IgD-negative memory B cell (primary cell): Measurements from ENCODE around the gene IL21R. TPM values are rescaled to one million over a fixed set of nuclear protein-coding genes. Genes with fewer than 3 reads are reported as not detected.
"Not testable (repeated sequence)": the region's sequence is repeated elsewhere in the genome, so short reads cannot be mapped to it uniquely, and the experiment has no call there.

ENCODE experiments used
- H3K27ac Mint-ChIP-seq, 3 donors: one replicate each; pipeline ENCODE4 v1.8.0; 2020 to 2022; ENCODE audit warnings: mild to moderate bottlenecking in 3 of 3, mixed read lengths in 3 of 3, moderate library complexity in 1 of 3
- H3K27me3 Mint-ChIP-seq: one replicate; pipeline ENCODE4 v1.8.0; 2021; ENCODE audit warnings: mixed read lengths
- H3K36me3 Mint-ChIP-seq: one replicate; pipeline ENCODE4 v1.8.0; 2020; ENCODE audit warnings: mild to moderate bottlenecking, mixed read lengths
- H3K4me1 Mint-ChIP-seq, 3 donors: one replicate each; pipeline ENCODE4 v1.8.0; 2020 to 2022; ENCODE audit warnings: mixed read lengths in 3 of 3, mild to moderate bottlenecking in 1 of 3
- H3K4me3 Mint-ChIP-seq, 4 donors: one replicate each; pipeline ENCODE4 v1.8.0; 2020 to 2022; ENCODE audit warnings: mild to moderate bottlenecking in 4 of 4, mixed read lengths in 4 of 4, moderate library complexity in 3 of 4
- H3K9me3 Mint-ChIP-seq, 3 donors: one replicate each; pipeline ENCODE4 v1.8.0; 2020 to 2021; ENCODE audit warnings: mixed read lengths in 3 of 3, mild to moderate bottlenecking in 1 of 3
- polyA plus RNA-seq: library from polyadenylated mRNA; unstranded; fragments of 300-500 nt; fragmentation: Illumina TruSeq; gene quantifications from one replicate; pipeline ENCODE4 v1.2.3, GENCODE V29; 2021

The IL21R gene
- polyA plus RNA-seq, 1 donor from 2014 or later = 2.2 TPM

GRCh38 chr16:27383556-27384243, 18.3 kb upstream of the IL21R start:
- peaks cover 6 to 11% (median 8%) of the 10 kb centered on the region in 3 donors for H3K4me1 Mint-ChIP-seq
- H3K9me3 Mint-ChIP-seq = peaks cover 3 to 23% (median 10%) of the 10 kb centered on the region in 3 donors
- H3K27me3 Mint-ChIP-seq = peaks cover 14% of the 10 kb centered on the region
- H3K36me3 Mint-ChIP-seq = peaks cover 8% of the 10 kb centered on the region
- no peak overlapping the region for H3K4me3 Mint-ChIP-seq
- no peak overlapping the region for H3K27ac Mint-ChIP-seq

GRCh38 chr16:27384425-27384824, 17.5 kb upstream of the IL21R start:
- Mint-ChIP-seq H3K27ac (no peak overlapping the region), H3K4me3 (no peak overlapping the region), H3K27me3 (peaks cover 19% of the 10 kb centered on the region), H3K36me3 (peaks cover 8% of the 10 kb centered on the region), H3K9me3 (peaks cover 3 to 23% (median 13%) of the 10 kb centered on the region in 3 donors), H3K4me1 (peaks cover 3 to 8% (median 7%) of the 10 kb centered on the region in 3 donors)

GRCh38 chr16:27385398-27385797, 16.6 kb upstream of the IL21R start:
- H3K4me1 Mint-ChIP-seq = peaks cover 3 to 8% (median 5%) of the 10 kb centered on the region in 3 donors
- H3K36me3 Mint-ChIP-seq = peaks cover 8% of the 10 kb centered on the region
- H3K27me3 Mint-ChIP-seq = peaks cover 21% of the 10 kb centered on the region
- H3K4me3 Mint-ChIP-seq = no peak overlapping the region
- no peak overlapping the region for H3K27ac Mint-ChIP-seq
- peaks cover 5 to 23% (median 16%) of the 10 kb centered on the region in 3 donors for H3K9me3 Mint-ChIP-seq

- Mint-ChIP-seq H3K27ac (peak overlapping the region in 1 of 3 donors; percentile 63), H3K4me1 (peaks cover 3 to 5% (median 4%) of the 10 kb centered on the region in 3 donors), H3K9me3 (peaks cover 7 to 25% (median 18%) of the 10 kb centered on the region in 3 donors), H3K4me3 (no peak overlapping the region), H3K27me3 (peaks cover 26% of the 10 kb centered on the region), H3K36me3 (peaks cover 12% of the 10 kb centered on the region)
These were observed 15.3 kb upstream of the IL21R start for GRCh38 chr16:27386674-27387073.

GRCh38 chr16:27387724-27388123, 14.2 kb upstream of the IL21R start:
- H3K27ac Mint-ChIP-seq = no peak overlapping the region
- H3K4me3 Mint-ChIP-seq = no peak overlapping the region
- H3K4me1 Mint-ChIP-seq = peaks cover 3 to 5% (median 4%) of the 10 kb centered on the region in 3 donors

GRCh38 chr16:27389272-27389961, 12.6 kb upstream of the IL21R start:
- peaks cover 0 to 1% (median 1%) of the 10 kb centered on the region in 3 donors for H3K4me1 Mint-ChIP-seq
- H3K27me3 Mint-ChIP-seq = peaks cover 23% of the 10 kb centered on the region
- peaks cover 16% of the 10 kb centered on the region for H3K36me3 Mint-ChIP-seq
- no peak overlapping the region for H3K4me3 Mint-ChIP-seq
- peaks cover 10 to 33% (median 25%) of the 10 kb centered on the region in 3 donors for H3K9me3 Mint-ChIP-seq
- H3K27ac Mint-ChIP-seq = no peak overlapping the region

More at GRCh38 chr16:27387724-27388123, 14.2 kb upstream of the IL21R start:
- peaks cover 23% of the 10 kb centered on the region for H3K27me3 Mint-ChIP-seq
- H3K9me3 Mint-ChIP-seq = peaks cover 8 to 28% (median 23%) of the 10 kb centered on the region in 3 donors
- peaks cover 15% of the 10 kb centered on the region for H3K36me3 Mint-ChIP-seq

GRCh38 chr16:27390151-27390550, 11.8 kb upstream of the IL21R start:
- Mint-ChIP-seq H3K9me3 (peaks cover 12 to 32% (median 25%) of the 10 kb centered on the region in 3 donors), H3K36me3 (peaks cover 16% of the 10 kb centered on the region), H3K4me3 (no peak overlapping the region), H3K27ac (no peak overlapping the region), H3K4me1 (peaks cover 0 to 1% (median 0%) of the 10 kb centered on the region in 3 donors), H3K27me3 (peaks cover 23% of the 10 kb centered on the region)

- H3K4me3 Mint-ChIP-seq = peak overlapping the region in 1 of 4 donors; percentile 65
- peaks cover 16% of the 10 kb centered on the region for H3K36me3 Mint-ChIP-seq
- peaks cover 16 to 35% (median 33%) of the 10 kb centered on the region in 3 donors for H3K9me3 Mint-ChIP-seq
- peaks cover 26% of the 10 kb centered on the region for H3K27me3 Mint-ChIP-seq
- no peak overlapping the region for H3K27ac Mint-ChIP-seq
- peaks cover 2 to 5% (median 4%) of the 10 kb centered on the region in 3 donors for H3K4me1 Mint-ChIP-seq
These were observed 9.3 kb upstream of the IL21R start for GRCh38 chr16:27392671-27393070.

- Mint-ChIP-seq H3K27me3 (peaks cover 19% of the 10 kb centered on the region), H3K4me1 (peaks cover 10 to 15% (median 13%) of the 10 kb centered on the region in 3 donors), H3K4me3 (peak overlapping the region in 2 of 4 donors; percentile 10 to 12), H3K36me3 (peaks cover 16% of the 10 kb centered on the region), H3K27ac (no peak overlapping the region), H3K9me3 (peaks cover 20 to 31% (median 31%) of the 10 kb centered on the region in 3 donors)
These were observed 7.5 kb upstream of the IL21R start for GRCh38 chr16:27394516-27394915.

GRCh38 chr16:27398341-27398893, 3.6 kb upstream of the IL21R start:
- Mint-ChIP-seq H3K27ac (peak overlapping the region in 2 of 3 donors; percentile 68 to 85), H3K4me3 (peak overlapping the region in 3 of 4 donors; percentile 20 to 88 (median 63))

GRCh38 chr16:27398894-27399853, 2.8 kb upstream of the IL21R start:
- Mint-ChIP-seq H3K9me3 (peaks cover 12 to 17% (median 15%) of the 10 kb centered on the region in 3 donors), H3K27ac (peak overlapping the region in 2 of 3 donors; percentile 68 to 85), H3K4me1 (peaks cover 46 to 51% (median 46%) of the 10 kb centered on the region in 3 donors), H3K36me3 (peaks cover 4% of the 10 kb centered on the region), H3K27me3 (peaks cover 30% of the 10 kb centered on the region), H3K4me3 (peak overlapping the region in 3 of 4 donors; percentile 20 to 88 (median 73))

More at GRCh38 chr16:27398341-27398893, 3.6 kb upstream of the IL21R start:
- not testable (repeated sequence) for H3K36me3 Mint-ChIP-seq
- peaks cover 42 to 43% (median 43%) of the 10 kb centered on the region in 3 donors for H3K4me1 Mint-ChIP-seq
- H3K9me3 Mint-ChIP-seq = peaks cover 15 to 22% (median 16%) of the 10 kb centered on the region in 3 donors
- peaks cover 22% of the 10 kb centered on the region for H3K27me3 Mint-ChIP-seq

GRCh38 chr16:27399969-27400368, 2.0 kb upstream of the IL21R start:
- Mint-ChIP-seq H3K36me3 (peaks cover 4% of the 10 kb centered on the region), H3K27ac (peak overlapping the region in 1 of 3 donors; percentile 85), H3K4me3 (no peak overlapping the region), H3K4me1 (peaks cover 46 to 54% (median 48%) of the 10 kb centered on the region in 3 donors), H3K27me3 (peaks cover 31% of the 10 kb centered on the region), H3K9me3 (peaks cover 9 to 11% (median 10%) of the 10 kb centered on the region in 3 donors)

- peaks cover under 1 to 7% (median 1%) of the 10 kb centered on the region in 3 donors for H3K9me3 Mint-ChIP-seq
- H3K4me3 Mint-ChIP-seq = peak overlapping the region in 3 of 4 donors; percentile 4 to 64 (median 41)
- peak overlapping the region; percentile 2 to 85 (median 76) for H3K27ac Mint-ChIP-seq
- H3K4me1 Mint-ChIP-seq = peaks cover 43 to 55% (median 48%) of the 10 kb centered on the region in 3 donors
- H3K36me3 Mint-ChIP-seq = peaks cover under 1% of the 10 kb centered on the region
- H3K27me3 Mint-ChIP-seq = peaks cover 31% of the 10 kb centered on the region
These were observed 988 bp upstream of the IL21R start for GRCh38 chr16:27400751-27401620.
